Kidney (tissue), 14 donors: ENCODE data around the gene ZC3H7A. TPM values are rescaled to one million over a fixed set of nuclear protein-coding genes. Genes with fewer than 3 reads are reported as not detected.

Experiments
- DNase-seq, 5 donors: peaks; one replicate each; pipeline ENCODE4 v3.0.0-alpha.2; 2013 to 2020
- FAIRE-seq: peaks from 2 replicates; lab custom pipeline; 2012; peaks lifted over from hg19 to GRCh38; lab: Jason Lieb, UNC
- H3K27ac ChIP-seq, 2 donors: one replicate each; pipeline ENCODE4 v1.7.0; 2013; ENCODE audit warnings: low read depth in 2 of 2, low read length in 2 of 2, inconsistent platforms in 1 of 2
- H3K27me3 ChIP-seq: one replicate; pipeline ENCODE4 v1.7.1; 2013; ENCODE audit warnings: low read length, inconsistent platforms; ENCODE audit not compliant: control insufficient read depth, insufficient read depth
- H3K36me3 ChIP-seq, 3 donors: one replicate each; pipeline versions ENCODE4 v1.7.0 to v1.7.1; 2013; ENCODE audit warnings: low read length in 3 of 3, control low read depth in 1 of 3, inconsistent platforms in 1 of 3; ENCODE audit not compliant: insufficient read depth in 3 of 3, control insufficient read depth in 2 of 3
- H3K4me1 ChIP-seq, 3 donors: one replicate each; pipeline versions ENCODE4 v1.7.0 to v1.7.1; 2013; ENCODE audit warnings: low read length in 3 of 3, inconsistent platforms in 1 of 3, low read depth in 1 of 3; ENCODE audit not compliant: control insufficient read depth in 2 of 3, insufficient read depth in 2 of 3
- H3K4me3 ChIP-seq, 3 donors: one replicate each; pipeline versions ENCODE4 v1.7.0 to v1.8.1; 2013; ENCODE audit warnings: low read length in 3 of 3, control low read depth in 1 of 3, inconsistent platforms in 1 of 3
- H3K9ac ChIP-seq, 3 donors: one replicate each; pipeline versions ENCODE4 v1.7.0 to v1.7.1; 2013; ENCODE audit warnings: low read length in 3 of 3, control low read depth in 1 of 3, inconsistent platforms in 1 of 3
- H3K9me3 ChIP-seq, 3 donors: one replicate each; pipeline versions ENCODE4 v1.7.0 to v1.7.1; 2013; ENCODE audit warnings: low read length in 3 of 3, control low read depth in 1 of 3, inconsistent platforms in 1 of 3; ENCODE audit not compliant: control insufficient read depth in 2 of 3, insufficient read depth in 1 of 3
- intact Hi-C: fragments of 100-400 bp; cut with DNase I; formaldehyde crosslinking; loops from one replicate; pipeline ENCODE4 v1.11.1; 2022
- polyA plus RNA-seq: library from polyadenylated mRNA; stranded (reverse); fragments of 350-450 nt; fragmentation: Illumina TruSeq; extraction: RNeasy Lipid Tissue Mini Kit (QIAGEN cat#74804); gene quantifications from one replicate; pipeline ENCODE4 v1.2.3, GENCODE V29; 2014; ENCODE audit warnings: low read depth, low replicate concordance; ENCODE audit not compliant: insufficient read depth
- total RNA-seq: library from RNA; stranded (reverse); fragmentation: NEBNext Ultra II Directional; extraction: Animal tissue kit (Norgen Biotek cat#: 25700); gene quantifications from one replicate; pipeline ENCODE4 v1.2.1, GENCODE V29; 2021
- TF ChIP-seq, protein P1 (sequence below): IDR thresholded peaks from 3 replicates; pipeline ENCODE4 v1.5.1; 2012; ENCODE audit warnings: mild to moderate bottlenecking, moderate library complexity, borderline replicate concordance; ENCODE audit not compliant: insufficient read depth; ENCODE audit errors: extremely low read depth
- donor health status: control.
- donor health status: control.
- donor health status: control.
- donor health status: control.
- donor health status: control.
- donor health status: DM: yes; HTN: yes; CAD: no.
- donor health status: Normal renal cell carcinoma (clear cell type).

The ZC3H7A gene
- total and polyA plus RNA-seq, 2 donors from 2014 or later = 23.8 to 59.5 TPM

DNA sequence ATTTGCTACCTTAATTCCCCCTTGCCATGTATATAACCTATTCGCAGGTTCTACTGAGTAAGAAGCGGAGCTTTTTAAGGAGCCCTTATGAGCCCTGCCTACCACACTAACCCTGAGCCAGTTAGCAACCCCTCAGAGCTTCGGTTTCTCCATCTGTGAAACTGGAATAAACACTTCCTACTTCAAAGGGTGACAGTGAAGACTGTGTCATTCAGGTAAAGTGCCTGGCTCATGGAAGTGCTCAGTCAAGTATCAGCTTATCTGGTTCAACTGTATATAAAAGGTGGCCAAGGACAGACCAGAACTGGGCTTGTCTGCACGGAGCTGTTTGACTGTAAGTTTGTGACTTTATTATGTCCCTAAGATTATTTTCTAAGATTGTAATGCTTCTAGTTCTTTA is 85.4 kb downstream of the ZC3H7A start:
- TF ChIP-seq, protein P1, sequence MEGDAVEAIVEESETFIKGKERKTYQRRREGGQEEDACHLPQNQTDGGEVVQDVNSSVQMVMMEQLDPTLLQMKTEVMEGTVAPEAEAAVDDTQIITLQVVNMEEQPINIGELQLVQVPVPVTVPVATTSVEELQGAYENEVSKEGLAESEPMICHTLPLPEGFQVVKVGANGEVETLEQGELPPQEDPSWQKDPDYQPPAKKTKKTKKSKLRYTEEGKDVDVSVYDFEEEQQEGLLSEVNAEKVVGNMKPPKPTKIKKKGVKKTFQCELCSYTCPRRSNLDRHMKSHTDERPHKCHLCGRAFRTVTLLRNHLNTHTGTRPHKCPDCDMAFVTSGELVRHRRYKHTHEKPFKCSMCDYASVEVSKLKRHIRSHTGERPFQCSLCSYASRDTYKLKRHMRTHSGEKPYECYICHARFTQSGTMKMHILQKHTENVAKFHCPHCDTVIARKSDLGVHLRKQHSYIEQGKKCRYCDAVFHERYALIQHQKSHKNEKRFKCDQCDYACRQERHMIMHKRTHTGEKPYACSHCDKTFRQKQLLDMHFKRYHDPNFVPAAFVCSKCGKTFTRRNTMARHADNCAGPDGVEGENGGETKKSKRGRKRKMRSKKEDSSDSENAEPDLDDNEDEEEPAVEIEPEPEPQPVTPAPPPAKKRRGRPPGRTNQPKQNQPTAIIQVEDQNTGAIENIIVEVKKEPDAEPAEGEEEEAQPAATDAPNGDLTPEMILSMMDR = no peak
- FAIRE-seq = no peak
- Histone ChIP-seq H3K27me3 (no peaks in the 10 kb centered on the region), H3K27ac (no peak overlapping the region), H3K4me1 (peaks cover 0 to 15% (median 4%) of the 10 kb centered on the region in 3 donors), H3K9ac (no peak overlapping the region), H3K9me3 (no peaks in the 10 kb centered on the region), H3K36me3 (peaks cover 0 to 16% (median 4%) of the 10 kb centered on the region in 3 donors), H3K4me3 (no peak overlapping the region)
- intact Hi-C loops = no loop called here
- no peak for DNase-seq

DNA sequence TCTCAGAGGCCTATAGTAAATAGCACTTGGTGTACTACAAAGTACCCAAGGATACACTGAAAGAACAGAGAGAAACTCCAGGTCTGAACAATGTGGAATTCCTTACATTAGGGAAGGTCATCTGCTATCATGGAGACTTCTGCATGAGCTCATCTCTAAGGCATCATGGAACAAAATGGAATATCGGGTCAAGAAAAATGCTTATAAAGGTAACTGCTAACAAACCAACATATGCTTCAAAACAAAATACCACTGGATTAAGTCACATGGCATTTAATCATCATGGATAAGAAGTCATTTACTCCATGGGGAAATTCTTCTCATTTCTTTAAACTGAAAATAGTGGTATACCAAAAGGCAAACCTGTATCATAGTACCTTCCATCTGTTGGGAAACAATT is 88.6 kb downstream of the ZC3H7A start:
- no peak overlapping the region for H3K27ac ChIP-seq
- no peak for DNase-seq
- peaks cover 0 to 10% (median 7%) of the 10 kb centered on the region in 3 donors for H3K4me1 ChIP-seq
- peaks cover 0 to 14% (median 4%) of the 10 kb centered on the region in 3 donors for H3K36me3 ChIP-seq
- H3K4me3 ChIP-seq = no peak overlapping the region
- H3K9ac ChIP-seq = no peak overlapping the region
- intact Hi-C loops = no loop called here
- no peaks in the 10 kb centered on the region for H3K27me3 ChIP-seq
- TF ChIP-seq, protein P1 = no peak
- H3K9me3 ChIP-seq = no peaks in the 10 kb centered on the region
- no peak for FAIRE-seq

DNA sequence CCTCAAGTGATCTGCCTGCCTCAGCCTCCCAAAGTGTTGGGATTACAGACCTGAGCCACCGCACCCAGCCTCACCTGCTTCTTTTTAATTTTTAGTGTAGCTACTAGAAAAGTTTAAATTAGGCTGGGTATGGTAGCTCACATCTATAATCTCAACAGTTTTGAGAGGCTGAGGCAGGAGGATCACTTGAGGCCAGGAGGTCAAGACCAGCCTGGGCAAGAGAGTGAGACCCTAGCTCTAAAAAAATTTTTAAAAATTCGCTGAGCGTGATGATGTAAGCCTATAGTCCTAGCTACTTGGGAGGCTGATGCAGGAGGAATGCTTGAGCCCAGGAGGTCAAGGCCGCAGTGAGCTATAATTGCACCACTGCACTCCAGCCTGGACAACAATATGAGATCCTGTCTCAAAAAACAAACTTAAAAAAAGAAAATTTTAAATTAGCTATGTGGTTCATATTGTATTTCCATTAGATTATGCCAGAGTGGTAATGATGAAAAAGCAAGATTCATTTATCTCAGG is 89.3 kb downstream of the ZC3H7A start:
- FAIRE-seq = no peak
- intact Hi-C loops = no loop called here

More for the DNA sequence above, 89.3 kb downstream of the ZC3H7A start:
- H3K9me3 ChIP-seq = no peaks in the 10 kb centered on the region
- no peaks in the 10 kb centered on the region for H3K27me3 ChIP-seq
- no peak overlapping the region for H3K27ac ChIP-seq
- H3K36me3 ChIP-seq = peaks cover 2 to 19% (median 8%) of the 10 kb centered on the region in 3 donors
- TF ChIP-seq, protein P1 = no peak
- H3K9ac ChIP-seq = no peak overlapping the region
- DNase-seq = no peak
- H3K4me1 ChIP-seq = peaks cover 0 to 10% (median 10%) of the 10 kb centered on the region in 3 donors
- H3K4me3 ChIP-seq = no peak overlapping the region
